Small intestine (tissue), 7 donors: ENCODE data around the gene PSMG3. TPM values are rescaled to one million over a fixed set of nuclear protein-coding genes. Genes with fewer than 3 reads are reported as not detected.

ENCODE experiments used
- DNase-seq, 2 donors: peaks; one replicate each; pipeline versions ENCODE4 v3.0.0 to v3.0.0-alpha.2; 2013
- FAIRE-seq: peaks from 2 replicates; lab custom pipeline; 2012; peaks lifted over from hg19 to GRCh38; lab: Jason Lieb, UNC
- H3K27ac ChIP-seq, 3 donors: one replicate each; pipeline ENCODE4 v1.5.1; 2013; ENCODE audit warnings: low read length in 2 of 3, mild to moderate bottlenecking in 2 of 3, control low read depth in 1 of 3, inconsistent platforms in 1 of 3, low read depth in 1 of 3, moderate library complexity in 1 of 3
- H3K27me3 ChIP-seq, 3 donors: one replicate each; pipeline ENCODE4 v1.6.1; 2013; ENCODE audit warnings: low read length in 3 of 3, inconsistent platforms in 1 of 3; ENCODE audit not compliant: control insufficient read depth in 3 of 3, insufficient read depth in 3 of 3
- H3K36me3 ChIP-seq, 3 donors: one replicate each; pipeline ENCODE4 v1.6.1; 2013; ENCODE audit warnings: low read length in 3 of 3, inconsistent platforms in 1 of 3, low read depth in 1 of 3, mild to moderate bottlenecking in 1 of 3, moderate library complexity in 1 of 3; ENCODE audit not compliant: control insufficient read depth in 3 of 3, insufficient read depth in 2 of 3
- H3K4me1 ChIP-seq, 3 donors: one replicate each; pipeline ENCODE4 v1.6.1; 2013; ENCODE audit warnings: low read length in 2 of 3, inconsistent platforms in 1 of 3, low read depth in 1 of 3, mild to moderate bottlenecking in 1 of 3, moderate library complexity in 1 of 3; ENCODE audit not compliant: control insufficient read depth in 3 of 3, insufficient read depth in 2 of 3
- H3K4me3 ChIP-seq, 3 donors: one replicate each; pipeline ENCODE4 v1.5.1; 2013; ENCODE audit warnings: low read length in 3 of 3, control low read depth in 1 of 3, inconsistent platforms in 1 of 3, low read depth in 1 of 3, mild to moderate bottlenecking in 1 of 3, moderate library complexity in 1 of 3
- H3K9me3 ChIP-seq, 2 donors: one replicate each; pipeline ENCODE4 v1.6.1; 2013; ENCODE audit warnings: low read depth in 1 of 2, low read length in 1 of 2; ENCODE audit not compliant: control insufficient read depth in 2 of 2, insufficient read depth in 1 of 2
- WGBS, 3 donors: extraction: QIAGEN DNeasy Blood & Tissue Kit; methylation state at CpG; one replicate each; pipeline ENCODE4 v1.1.7; 2013; 5-methylcytosine and 5-hydroxymethylcytosine counted together
- polyA plus RNA-seq, 4 donors: library from polyadenylated mRNA; stranded (reverse) in 3 of 4; unstranded in 1 of 4; fragments of 200-250 nt in 3 of 4; fragments of 120-200 nt in 1 of 4; gene quantifications; one replicate each; pipeline versions ENCODE4 v1.2.1 to v1.2.3, GENCODE V29; 2013
- donor health status: healthy with polysubstance abuse.
- donor health status: control.
- donor health status: control.
- donor health status: Bipolar disorder and iron deficiency.
- donor health status: healthy.

Gene PSMG3
- polyA plus RNA-seq, 4 donors = 28.7 to 73.1 (median 69.8) TPM

GRCh38 chr7:1595027-1595426 is 25.2 kb upstream of the PSMG3 start:
- H3K27me3 ChIP-seq = peaks cover 0 to 18% (median 14%) of the 10 kb centered on the region in 3 donors

GRCh38 chr7:1593904-1594421 is 24.1 kb upstream of the PSMG3 start:
- H3K36me3 ChIP-seq = no peaks in the 10 kb centered on the region
- no peak for FAIRE-seq
- no peaks in the 10 kb centered on the region for H3K4me1 ChIP-seq
- H3K27ac ChIP-seq = no peak overlapping the region
- peaks cover 0 to 5% of the 10 kb centered on the region in 2 donors for H3K9me3 ChIP-seq
- WGBS, 3 donors = 77 to 86% (median 81%) methylated on average over 3 to 4 of the region's 4 CpGs
- H3K4me3 ChIP-seq = no peak overlapping the region
- H3K27me3 ChIP-seq = peaks cover 0 to 18% (median 14%) of the 10 kb centered on the region in 3 donors
- no peak for DNase-seq

More at GRCh38 chr7:1595027-1595426, 25.2 kb upstream of the PSMG3 start:
- Histone ChIP-seq H3K36me3 (no peaks in the 10 kb centered on the region), H3K9me3 (no peaks in the 10 kb centered on the region), H3K4me3 (no peak overlapping the region), H3K27ac (no peak overlapping the region), H3K4me1 (no peaks in the 10 kb centered on the region)
- DNase-seq (no peak), FAIRE-seq (no peak)
- WGBS, 3 donors = 83 to 88% (median 84%) methylated on average over 3 of the region's 3 CpGs

DNA sequence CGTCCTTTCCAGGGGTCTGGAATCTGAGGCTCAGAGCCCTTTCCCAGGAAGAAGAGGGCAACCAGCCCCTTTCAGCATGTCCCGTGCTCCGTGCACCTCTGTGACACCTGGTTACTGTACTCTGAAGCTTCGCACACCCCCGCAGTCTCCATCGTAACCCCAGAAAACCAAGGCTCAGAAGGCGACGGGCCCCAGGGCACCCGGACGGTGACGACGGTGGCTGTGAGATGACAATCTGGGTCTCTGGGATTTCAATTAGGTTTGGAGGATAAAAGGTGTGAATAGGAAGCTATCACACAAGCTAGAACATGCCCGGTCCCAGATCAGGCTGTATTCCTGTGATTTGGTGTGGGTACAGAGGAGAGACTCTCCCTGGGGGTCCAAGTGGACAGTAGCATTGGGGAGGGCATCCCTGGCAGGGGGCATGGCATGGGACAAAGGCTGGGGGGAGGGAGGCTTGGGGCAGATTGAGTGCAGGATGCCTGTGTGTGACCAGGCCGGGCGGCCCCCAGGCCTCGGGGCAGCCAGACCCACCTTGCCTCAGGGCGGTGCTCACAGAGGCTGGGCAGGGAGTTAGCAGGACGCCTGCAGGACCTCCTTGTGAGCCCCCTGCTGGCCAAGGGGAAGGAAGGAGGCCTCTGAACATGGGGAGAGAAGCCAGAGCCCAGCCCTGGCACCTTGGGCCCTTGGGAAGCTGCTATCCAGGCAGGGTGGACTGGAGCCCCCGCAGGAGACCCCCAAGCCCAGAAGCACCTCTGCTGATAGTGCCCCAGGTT is 23.4 kb upstream of the PSMG3 start:
- FAIRE-seq (no peak), DNase-seq (peak in 1 of 2 donors; percentile 7)
- no peaks in the 10 kb centered on the region for H3K4me1 ChIP-seq
- no peak overlapping the region for H3K27ac ChIP-seq
- H3K27me3 ChIP-seq = peaks cover 0 to 18% (median 18%) of the 10 kb centered on the region in 3 donors
- no peaks in the 10 kb centered on the region for H3K36me3 ChIP-seq
- H3K9me3 ChIP-seq = peaks cover 0 to 9% of the 10 kb centered on the region in 2 donors
- no peak overlapping the region for H3K4me3 ChIP-seq
- WGBS, 3 donors = 64 to 70% (median 67%) methylated on average over 18 to 19 of the region's 19 CpGs

DNA sequence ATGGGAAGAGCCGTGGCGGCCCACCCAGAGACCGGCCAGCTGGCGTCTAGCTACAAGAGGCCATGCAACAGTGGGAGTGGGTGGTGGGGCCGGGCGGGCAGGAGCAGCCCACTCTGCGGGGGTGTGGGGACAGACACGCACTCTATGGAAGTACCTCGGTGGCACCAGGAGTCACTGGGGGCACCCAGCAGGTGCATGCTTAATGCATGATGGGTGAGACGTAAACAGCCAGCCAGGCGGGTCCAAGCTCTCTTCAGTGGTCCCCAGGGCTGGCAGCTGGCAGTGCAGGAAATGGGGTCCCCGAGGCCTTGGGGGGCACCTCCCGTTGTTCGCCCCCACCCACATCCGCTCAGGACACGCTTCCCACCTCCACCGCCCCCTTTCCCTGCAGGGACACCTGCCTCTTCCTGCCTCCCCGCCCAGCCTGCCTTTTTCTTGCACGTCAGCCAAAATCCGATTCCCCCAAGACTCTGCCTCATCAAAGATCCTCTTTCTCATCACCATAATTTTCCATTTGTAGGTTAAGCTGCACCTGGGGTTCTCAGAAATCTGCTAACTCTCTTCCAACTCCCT is 22.6 kb upstream of the PSMG3 start:
- DNase-seq (no peak), FAIRE-seq (no peak)
- Histone ChIP-seq H3K36me3 (no peaks in the 10 kb centered on the region), H3K27me3 (peaks cover 0 to 18% (median 18%) of the 10 kb centered on the region in 3 donors), H3K27ac (no peak overlapping the region), H3K9me3 (peaks cover 0 to 9% of the 10 kb centered on the region in 2 donors), H3K4me3 (no peak overlapping the region), H3K4me1 (no peaks in the 10 kb centered on the region)
- 45 to 54% (median 49%) methylated on average over 17 to 20 of the region's 20 CpGs for WGBS, 3 donors

- no peak for FAIRE-seq
- WGBS, 3 donors = 24 to 51% (median 37%) methylated on average over 15 of the region's 15 CpGs
Observed at GRCh38 chr7:1591876-1592275, 22.0 kb upstream of the PSMG3 start.

DNA sequence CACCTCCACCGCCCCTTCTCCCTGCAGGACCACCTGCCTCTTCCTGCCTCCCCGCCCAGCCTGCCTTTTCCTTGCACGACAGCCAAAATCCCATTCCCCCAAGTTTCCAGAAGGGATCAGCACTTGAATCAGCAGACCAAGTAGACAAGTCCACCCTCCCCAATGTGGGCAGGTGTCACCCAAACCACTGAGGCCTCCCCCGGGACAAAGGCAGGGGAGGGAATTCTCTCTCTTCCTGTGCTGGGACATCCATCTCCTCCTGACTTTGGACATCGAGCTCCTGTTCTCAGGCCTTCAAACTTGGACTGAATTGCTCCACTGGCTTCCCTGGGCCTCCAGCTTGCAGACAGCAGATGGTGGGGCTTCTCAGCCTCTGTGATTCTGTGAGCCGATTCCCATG is 21.6 kb upstream of the PSMG3 start:
- H3K27ac ChIP-seq = no peak overlapping the region
- DNase-seq (no peak), FAIRE-seq (no peak)
- no peaks in the 10 kb centered on the region for H3K36me3 ChIP-seq
- no peak overlapping the region for H3K4me3 ChIP-seq
- WGBS, 3 donors = 56 to 64% (median 61%) methylated on average over 6 of the region's 6 CpGs
- H3K9me3 ChIP-seq = peaks cover 0 to 9% of the 10 kb centered on the region in 2 donors
- no peaks in the 10 kb centered on the region for H3K4me1 ChIP-seq
- peaks cover 0 to 18% (median 18%) of the 10 kb centered on the region in 3 donors for H3K27me3 ChIP-seq

More at GRCh38 chr7:1591876-1592275, 22.0 kb upstream of the PSMG3 start:
- no peaks in the 10 kb centered on the region for H3K4me1 ChIP-seq
- no peaks in the 10 kb centered on the region for H3K36me3 ChIP-seq
- peaks cover 0 to 18% (median 18%) of the 10 kb centered on the region in 3 donors for H3K27me3 ChIP-seq
- peaks cover 0 to 9% of the 10 kb centered on the region in 2 donors for H3K9me3 ChIP-seq
- H3K4me3 ChIP-seq = no peak overlapping the region
- no peak for DNase-seq
- no peak overlapping the region for H3K27ac ChIP-seq

DNA sequence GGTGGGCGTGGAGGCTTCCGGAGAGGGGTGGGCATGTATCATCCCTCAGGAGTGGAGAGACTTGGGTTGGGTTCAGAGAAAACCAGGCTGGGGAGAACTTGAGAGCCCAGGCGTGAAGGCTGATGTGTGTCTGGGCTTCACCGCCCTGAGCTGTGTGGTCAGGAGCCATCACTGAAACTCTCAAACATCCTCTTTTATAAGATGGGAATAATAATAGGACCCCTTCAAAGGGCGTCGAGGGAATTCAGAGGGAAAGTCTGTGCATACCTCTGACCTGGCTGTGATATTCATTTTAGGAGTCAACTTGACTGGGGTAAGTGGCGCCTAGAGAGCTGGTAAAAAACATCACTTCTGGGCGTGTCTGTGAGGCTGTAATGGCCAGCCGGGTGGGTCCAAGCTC is 21.1 kb upstream of the PSMG3 start:
- Histone ChIP-seq H3K36me3 (no peaks in the 10 kb centered on the region), H3K4me3 (no peak overlapping the region), H3K27me3 (peaks cover 0 to 18% (median 18%) of the 10 kb centered on the region in 3 donors), H3K4me1 (no peaks in the 10 kb centered on the region), H3K27ac (no peak overlapping the region), H3K9me3 (peaks cover 0 to 9% of the 10 kb centered on the region in 2 donors)
- WGBS, 3 donors = 56 to 64% (median 61%) methylated on average over 9 of the region's 9 CpGs
- DNase-seq = no peak
- FAIRE-seq = no peak

- 55 to 76% (median 58%) methylated on average over 6 of the region's 6 CpGs for WGBS, 3 donors
Observed at GRCh38 chr7:1590476-1590875, 20.6 kb upstream of the PSMG3 start.

More at GRCh38 chr7:1590476-1590875, 20.6 kb upstream of the PSMG3 start:
- Histone ChIP-seq H3K27me3 (peaks cover 0 to 18% (median 18%) of the 10 kb centered on the region in 3 donors), H3K27ac (no peak overlapping the region), H3K4me1 (no peaks in the 10 kb centered on the region), H3K4me3 (no peak overlapping the region), H3K36me3 (no peaks in the 10 kb centered on the region), H3K9me3 (peaks cover 0 to 9% of the 10 kb centered on the region in 2 donors)
- DNase-seq = no peak
- FAIRE-seq = no peak
